Renal cortex interstitium (tissue), 11 donors: Measurements from ENCODE around the gene CACNA2D2. TPM values are rescaled to one million over a fixed set of nuclear protein-coding genes. Genes with fewer than 3 reads are reported as not detected.
A peak's percentile ranks its signal among the peaks of the same experiment; 100 is the strongest.
"Not testable (repeated sequence)": the region's sequence is repeated elsewhere in the genome, so short reads cannot be mapped to it uniquely, and the experiment has no call there.

Source experiments
- DNase-seq, 11 donors: peaks; one replicate each; pipeline ENCODE4 v3.0.0-alpha.2; 2013; ENCODE audit warnings: low read depth in 9 of 11, low spot score in 4 of 11; ENCODE audit errors: extremely low read depth in 1 of 11
- polyA plus RNA-seq, 3 donors: library from polyadenylated mRNA; unstranded; fragments of 120-200 nt; gene quantifications; one replicate each; pipeline ENCODE4 v1.2.1, GENCODE V29; 2013; ENCODE audit not compliant: insufficient read length in 3 of 3

Gene CACNA2D2
- polyA plus RNA-seq, 3 donors: 14.0 to 17.2 (median 14.6) TPM

DNA sequence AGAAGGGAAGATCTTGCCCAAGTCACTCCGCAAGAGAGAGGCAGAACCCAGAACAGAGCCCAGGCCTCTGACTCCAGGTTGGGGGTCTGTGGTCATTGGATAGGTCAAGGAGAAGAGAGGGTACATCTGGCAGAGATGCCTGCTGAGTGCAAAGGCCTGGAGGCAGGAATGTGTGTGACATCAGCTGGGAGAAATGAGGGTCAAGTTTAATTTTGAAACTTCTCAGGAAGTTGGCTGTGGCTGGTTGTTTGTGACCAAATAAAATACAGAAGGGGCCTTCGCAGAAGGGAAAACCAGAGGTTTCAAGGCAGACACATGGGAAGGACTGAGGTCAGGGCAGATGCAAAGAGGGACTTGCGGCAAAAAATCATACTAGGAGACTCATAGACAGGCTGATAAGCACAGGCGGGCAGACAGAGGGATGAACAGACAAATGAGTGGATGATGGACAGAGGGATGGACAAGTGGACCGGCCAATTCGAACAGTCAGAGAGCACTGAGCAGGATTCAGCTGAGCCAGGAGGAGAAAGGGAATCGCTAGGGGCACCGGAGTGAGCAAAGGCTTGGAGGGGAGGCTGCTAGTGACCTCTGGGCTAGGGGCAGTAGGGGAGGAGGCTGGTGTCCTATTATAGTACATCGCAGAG is 28.8 kb upstream of the CACNA2D2 start:
- no peak for DNase-seq

DNA sequence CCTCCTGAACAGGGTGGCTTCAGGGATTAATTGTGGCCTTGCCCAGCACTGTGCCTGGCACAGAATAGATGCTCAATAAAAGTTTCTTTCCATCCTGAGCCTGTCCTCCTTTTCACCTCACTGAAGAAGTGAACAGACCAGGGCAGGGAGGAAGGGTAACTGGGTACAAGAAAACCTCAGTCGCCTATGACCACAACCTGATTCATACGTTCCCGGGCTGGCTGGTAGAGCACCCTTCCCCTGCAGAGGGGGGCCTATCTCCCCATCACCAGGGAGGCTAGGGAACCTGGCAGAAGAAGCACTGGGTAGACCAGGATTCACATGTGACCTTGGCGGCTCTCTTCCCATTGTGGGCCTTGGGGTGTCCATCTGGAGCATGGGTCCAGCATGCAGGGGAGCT is 27.8 kb upstream of the CACNA2D2 start:
- DNase-seq: no peak

DNA sequence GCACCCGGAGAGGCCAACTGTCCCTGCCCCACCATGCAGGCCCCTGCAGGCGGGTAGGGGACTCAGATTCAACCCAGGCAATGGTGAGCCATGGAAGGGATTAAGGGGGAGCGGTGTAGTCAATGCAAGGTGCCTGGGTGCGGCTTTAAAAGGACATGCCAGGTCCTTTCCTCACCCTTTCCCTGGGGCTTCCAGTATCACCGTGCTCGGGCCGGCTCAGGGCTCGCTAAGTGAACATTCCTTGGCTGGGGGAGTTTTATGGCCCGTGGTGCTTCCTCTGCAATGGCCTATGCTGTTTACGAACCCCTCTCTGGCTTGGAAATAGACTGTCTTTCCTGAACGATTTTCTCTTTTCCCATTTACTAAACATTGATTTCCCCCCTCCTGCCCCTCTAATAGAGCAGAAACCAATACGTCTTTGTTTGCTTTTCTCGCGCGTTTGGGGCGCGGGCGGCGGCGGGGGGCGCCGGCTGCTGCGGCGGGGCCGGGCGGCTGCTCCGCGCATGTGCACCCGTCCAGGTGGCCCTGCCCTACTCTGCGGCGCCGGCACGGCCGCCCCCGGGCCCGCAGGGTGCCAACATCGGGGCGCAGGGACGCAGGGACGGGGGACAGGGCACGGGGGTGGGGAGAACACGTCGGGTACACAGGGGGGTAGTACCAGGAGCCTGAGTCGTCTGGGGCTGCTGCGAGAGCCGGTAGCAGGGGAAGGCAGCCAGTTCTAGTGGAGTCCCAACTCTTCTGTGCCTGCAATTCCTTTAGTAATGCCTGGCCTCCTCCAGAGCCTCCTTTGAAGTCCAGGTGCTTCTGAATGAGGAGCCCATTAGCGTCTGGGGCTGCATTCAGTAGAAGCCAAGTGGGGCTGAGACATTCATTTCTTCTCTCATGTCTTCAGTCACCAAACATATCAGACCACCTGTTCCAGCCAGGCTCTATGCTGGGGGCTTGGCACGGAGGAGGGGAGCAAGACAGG is 26.9 kb upstream of the CACNA2D2 start:
- no peak for DNase-seq

DNA sequence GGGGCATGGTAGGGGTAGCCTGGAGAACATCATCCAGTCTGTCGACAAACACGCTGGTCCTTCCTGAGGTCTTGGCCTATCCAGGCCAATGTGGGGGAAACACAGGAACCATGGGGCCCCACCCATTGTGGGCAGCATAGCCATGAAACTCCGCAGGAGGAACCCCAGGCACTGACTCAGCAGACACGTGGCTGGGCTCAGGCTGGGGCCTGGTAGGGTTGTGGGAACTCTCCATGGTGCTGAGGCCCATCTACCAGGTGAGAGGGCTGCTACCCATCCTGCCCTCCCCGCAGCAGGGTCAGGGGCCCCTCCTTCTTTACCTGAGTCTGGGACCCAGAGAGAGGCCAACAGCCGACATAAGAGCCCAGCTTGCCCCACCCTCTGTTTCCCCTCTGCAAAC is 22.6 kb upstream of the CACNA2D2 start:
- peak in 1 of 11 donors; percentile 55 for DNase-seq

DNA sequence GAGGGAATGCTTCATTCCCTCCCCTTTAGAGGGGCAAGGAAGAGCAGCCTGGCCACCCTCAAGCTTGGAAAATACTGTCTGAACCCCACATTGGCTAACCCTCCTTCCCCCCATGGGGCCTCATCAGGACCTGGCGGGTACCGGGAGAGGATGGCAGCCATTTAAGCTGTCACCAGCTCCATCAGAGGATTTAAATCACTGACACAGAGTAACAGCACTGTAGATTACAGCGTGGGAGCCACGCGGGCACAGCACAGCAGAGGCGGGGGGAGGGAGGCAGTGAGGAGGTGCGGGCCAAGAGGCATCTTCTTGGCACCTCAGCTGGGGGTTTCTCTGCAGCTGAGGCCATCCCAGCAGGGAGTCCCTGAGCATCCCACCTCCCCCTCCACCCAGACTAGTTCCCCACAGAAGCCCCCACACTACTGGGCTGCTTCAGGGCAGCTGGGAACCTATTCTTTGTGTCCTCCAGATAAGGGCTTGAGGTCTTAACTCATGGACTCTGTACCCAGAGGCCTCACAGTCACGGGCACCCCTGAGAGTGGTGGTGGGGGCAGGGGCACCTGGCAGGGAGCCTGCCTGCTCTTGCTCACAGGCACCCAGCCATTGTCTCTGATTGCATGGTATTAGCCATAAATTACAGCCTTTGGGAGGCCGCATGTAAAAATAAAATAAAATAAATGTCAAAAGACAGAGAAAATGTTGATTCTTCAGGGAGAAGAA is 21.9 kb upstream of the CACNA2D2 start:
- no peak for DNase-seq

DNA sequence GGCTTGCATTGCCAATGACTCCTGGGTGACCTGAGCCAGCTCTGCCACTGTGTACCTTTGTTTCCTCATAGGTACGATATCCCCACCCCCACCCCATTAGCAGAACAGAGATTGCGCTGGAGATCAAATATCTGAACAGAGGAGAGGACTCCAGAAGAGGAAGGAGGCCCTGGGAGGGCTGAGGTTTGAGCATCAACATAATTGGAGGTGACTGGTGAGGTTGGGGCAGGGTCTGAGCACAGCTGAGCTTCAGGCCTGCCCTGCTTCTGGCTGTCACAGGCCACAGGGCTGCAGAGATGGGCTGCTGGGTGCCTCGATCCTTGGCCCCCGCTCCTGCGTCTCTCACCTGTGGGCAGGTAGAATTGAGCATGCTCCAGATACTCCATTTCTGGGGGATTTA is 21.3 kb upstream of the CACNA2D2 start:
- no peak for DNase-seq

DNA sequence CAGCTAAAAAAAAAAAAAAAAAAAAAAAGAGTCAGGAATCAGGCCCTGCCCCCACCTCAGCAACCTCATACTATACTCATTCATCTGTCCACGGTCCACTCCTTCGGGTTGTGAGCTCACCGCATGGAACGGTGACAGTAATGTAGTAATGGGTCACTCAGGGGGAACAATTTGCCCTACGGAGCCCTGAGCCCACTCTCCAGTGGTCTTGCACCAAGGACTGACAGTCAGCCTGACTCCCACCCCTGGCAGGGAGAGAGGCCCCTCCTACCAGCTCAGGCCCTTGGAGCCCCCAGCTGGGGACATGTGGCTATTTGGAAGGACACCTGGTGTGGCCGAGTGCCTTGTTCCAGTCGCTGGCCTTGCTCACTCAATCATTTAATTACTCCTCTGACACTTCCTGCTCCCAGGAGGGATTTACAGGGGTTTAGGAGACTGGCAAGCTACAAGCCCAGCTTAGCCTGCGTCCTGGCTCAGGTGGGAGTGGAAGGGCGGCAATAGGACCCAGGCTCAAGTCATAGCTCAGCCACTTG is 19.9 kb upstream of the CACNA2D2 start:
- DNase-seq: peak in 8 of 11 donors; percentile 50 to 83 (median 62)

DNA sequence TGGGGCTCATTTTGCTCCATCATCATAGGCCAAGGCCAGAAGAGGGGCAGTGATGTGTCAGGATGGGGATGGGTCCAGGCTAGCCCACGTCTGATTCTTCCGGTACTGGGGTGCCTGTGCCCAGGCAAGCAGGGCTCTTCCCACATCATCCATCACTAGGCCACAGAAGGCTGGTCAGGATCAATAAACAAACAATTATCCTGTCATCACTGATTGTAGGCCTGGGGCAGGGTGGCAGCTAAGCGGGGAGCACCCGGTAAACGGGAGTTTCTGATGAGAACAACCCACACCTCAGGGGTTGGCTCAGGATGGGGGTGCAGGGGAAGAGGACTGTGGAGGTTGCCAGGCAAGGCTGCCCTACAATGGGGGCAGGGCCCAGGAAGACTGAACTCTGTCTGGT is 18.1 kb upstream of the CACNA2D2 start:
- DNase-seq: no peak

DNA sequence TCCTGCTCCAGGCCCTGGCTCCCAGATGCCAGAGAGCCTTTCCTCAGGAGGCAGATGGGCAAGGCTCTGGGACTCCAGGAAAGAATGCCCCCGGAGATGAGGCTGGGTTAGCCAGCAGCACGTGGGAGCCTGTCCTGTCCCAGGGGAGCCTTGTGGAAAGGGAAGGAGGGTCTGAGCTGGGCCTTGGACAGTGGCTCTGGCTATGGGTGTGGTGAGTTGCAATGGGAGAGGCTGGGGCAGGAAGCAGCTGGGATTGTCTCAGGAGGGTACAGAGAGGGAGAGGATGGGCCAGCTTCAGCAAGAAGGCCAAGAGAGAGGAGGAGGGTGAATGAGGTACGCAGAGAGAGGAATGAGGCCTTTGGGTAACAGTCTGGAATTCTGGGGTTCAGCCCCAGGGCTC is 17.4 kb upstream of the CACNA2D2 start:
- DNase-seq: no peak

DNA sequence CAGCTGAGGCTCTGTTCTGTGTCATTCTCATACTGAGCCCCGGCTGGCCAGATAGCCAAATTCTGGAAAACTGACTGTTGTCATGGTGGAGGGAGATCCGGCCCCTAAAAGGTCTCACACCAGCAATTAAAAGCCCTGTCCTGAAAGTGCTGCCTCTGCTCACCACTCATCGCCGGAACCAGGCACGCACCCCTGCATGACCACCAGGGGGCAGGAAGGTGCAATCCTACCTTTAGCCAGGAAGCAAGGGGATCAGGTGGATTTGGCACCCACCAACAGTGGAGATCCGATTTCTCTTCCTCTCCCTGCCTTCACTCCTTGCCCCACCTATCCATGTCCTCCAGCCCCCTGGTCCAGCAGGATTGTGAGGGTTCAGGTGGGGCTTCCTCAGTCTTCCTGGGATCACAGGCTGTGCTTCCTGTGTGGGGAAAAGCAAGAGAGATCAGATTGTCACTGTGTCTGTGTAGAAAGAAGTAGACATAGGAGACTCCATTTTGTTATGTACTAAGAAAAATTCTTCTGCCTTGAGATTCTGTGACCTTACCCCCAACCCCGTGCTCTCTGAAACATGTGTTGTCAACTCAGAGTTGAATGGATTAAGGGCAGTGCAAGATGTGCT is 16.1 kb upstream of the CACNA2D2 start:
- no peak for DNase-seq

DNA sequence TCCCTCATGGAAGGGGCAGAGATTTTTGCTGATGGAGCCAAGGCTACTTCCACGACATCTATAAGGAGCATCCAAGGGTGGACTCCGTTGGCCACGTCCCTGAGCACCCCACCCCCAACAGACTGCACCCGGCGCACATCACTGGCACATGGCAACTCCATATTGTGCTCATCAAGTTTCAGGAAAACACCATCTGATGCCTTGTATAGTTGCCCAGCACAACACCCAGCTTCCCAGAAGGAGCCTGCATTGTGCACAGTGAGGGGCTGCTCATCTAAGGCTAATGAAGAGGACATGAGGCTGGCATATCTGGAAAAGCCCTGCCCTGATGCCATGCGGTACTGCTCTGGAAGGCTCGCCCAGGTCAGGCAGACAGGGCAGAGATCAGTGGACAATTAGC is 15.0 kb upstream of the CACNA2D2 start:
- no peak for DNase-seq

DNA sequence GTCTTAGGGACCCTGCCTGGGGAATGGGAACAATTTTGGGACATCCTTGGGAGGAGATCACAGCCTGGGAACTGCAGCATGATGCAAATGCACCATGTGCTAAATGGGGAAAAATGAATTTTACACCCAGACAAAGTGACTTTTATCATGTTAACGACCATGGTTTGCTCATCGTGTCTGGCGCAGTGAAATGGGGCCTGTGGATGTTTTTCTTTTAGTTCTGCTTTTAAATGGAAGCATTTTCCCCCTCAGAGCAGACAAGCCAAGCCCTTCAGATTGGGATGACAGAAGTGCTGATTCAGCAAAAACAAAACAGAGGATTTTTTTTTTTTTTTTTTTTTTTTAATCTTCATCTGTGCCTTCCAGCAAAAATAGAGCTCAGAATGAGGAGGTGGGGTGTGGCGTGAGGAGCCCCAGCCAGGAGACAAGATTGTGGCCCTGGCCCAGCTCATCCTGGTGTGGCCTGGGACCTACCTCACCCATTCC is 14.3 kb upstream of the CACNA2D2 start:
- DNase-seq: no peak

DNA sequence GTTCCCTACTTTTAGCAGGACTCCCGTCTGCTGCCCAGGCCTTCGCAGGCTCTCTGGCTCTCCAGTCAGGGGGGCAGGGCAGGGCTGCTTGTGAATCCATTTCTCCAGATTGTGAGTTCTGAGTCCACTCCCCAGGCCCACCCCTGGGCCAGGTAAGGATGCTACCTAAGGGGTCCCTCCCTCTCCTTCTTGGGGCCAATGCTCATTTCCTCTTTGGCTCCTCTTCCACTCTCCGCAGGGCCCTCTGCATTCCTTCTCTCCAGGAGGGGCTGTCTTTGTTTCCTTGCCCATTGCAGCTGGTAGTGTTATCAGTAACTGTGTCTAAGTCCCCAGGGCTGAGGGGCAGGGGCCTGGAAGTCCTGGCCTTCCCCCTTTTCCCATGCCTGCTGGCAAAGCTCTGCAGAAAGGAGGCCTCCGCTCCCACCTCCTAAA is 13.0 kb upstream of the CACNA2D2 start:
- no peak for DNase-seq

DNA sequence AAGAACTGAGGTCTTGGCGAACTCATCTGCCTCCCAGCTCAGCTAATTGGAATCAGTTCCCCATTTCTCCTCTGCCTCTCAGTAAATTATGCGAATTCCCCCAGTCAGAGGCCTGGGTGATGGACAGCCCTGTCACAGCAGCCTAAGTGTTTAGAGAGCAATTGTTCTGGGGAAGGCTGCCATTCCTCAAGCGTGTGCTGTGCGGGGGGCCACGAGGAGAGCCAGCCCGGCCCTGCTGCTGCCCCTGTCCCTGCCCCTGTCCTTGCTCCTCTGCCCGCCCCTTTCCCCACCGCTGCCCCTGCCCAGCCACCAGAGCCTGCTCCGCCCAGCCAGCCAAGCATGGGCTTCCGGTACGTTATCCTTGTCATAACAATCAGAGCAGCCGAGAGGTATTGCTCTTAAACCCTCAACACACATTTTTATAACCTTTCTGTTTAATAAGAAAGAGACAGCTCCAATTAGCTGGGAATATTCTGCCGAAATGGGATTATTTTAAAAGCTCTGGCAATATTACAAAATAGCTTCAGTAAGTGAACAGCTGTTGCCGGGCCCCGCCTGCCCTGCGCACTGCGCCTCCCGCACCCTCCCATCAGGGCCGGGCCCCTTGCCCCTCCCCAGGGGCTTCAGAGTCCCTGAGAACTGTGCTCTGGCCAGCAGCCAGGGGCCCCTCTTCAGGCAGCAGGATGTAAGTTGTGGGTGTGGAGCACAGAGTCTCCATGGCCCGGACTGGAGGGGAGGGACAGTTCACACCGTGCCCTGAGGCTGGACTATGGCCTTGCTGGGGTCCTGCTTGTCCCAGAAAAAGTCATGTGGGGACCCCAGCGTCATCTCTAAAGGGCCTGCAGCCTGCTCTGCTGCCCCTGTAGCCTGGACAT is 12.4 kb upstream of the CACNA2D2 start:
- peak in 10 of 11 donors; percentile 60 to 85 (median 75) for DNase-seq

DNA sequence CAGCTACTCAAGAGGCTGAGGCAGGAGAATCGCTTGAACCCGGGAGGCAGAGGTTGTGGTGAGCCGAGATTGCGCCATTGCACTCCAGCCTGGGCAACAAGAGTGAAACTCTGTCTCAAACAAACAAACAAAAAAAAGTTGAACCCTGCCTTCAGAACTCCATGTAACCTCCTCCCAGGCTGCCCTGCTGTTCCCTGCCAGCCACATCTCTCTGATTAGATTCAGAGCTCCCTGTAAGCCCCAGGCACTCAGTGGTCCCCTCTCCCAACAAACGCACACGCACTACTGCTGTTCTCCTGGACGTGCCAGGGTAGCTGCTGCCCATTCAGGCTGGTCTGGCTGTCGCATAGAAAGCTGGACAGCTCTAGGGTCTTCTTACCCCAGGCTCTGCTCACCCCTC is 9.5 kb upstream of the CACNA2D2 start:
- DNase-seq: not testable (repeated sequence)

DNA sequence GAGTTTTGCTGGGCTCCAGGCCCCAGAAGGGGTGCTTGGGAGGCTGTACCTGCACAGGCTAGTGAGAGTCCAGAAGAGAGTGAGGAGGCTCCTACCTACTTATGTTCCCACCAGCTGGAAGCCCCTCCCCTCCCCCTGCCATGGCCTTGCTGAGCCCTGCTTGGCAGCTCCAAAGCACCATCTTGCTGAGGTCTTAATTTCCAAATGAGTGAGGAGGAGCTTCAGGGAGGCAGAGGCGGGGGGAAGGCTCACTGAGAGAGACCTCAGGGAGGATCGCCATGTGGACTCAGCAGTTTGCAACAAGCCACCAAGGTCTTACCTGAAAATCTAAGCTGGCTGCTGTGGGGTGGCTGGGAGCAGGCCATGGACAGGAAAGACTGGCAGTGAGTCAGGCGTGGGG is 8.7 kb upstream of the CACNA2D2 start:
- no peak for DNase-seq

DNA sequence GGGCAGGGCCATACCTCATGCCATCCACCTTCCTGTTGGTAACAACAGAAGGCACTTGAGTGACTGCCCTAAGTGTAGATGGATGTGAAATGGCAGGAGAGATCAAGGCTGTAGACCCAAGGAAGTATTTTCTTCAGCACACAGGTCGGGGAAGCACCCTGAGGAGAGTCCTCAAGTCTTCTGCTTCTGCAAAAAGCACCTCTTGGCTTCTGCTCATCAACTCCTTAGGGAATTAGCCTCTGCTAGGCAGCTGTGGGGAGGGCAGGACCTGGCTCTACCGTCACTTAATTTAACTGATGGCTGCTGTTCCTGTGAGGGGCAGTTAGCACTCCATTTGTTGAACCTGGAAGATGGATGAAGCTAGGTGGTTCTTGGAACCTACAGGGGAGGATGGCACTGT is 6.9 kb upstream of the CACNA2D2 start:
- no peak for DNase-seq

DNA sequence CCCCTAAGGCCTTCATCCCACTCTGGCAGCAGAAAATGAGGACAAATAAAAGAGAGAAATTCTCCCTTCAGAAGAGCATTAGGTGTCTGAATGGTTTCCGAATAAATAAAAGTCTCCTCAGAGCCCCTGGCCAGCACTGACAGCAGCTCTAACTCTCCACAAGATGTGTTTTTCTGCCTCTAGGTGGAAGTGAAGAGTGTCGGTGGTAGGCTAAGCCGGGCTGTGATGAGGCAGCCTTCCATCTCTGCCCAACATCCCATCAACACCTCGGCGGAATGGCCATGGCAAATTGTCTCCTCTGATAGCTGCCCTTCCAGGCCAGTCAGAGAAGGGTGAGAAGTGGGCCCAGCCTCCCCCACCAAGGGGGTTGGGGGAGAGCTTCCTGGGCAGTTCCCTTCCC is 6.3 kb upstream of the CACNA2D2 start:
- DNase-seq: no peak
